HG03135 (cell line): ENCODE data around the gene TRIP6.
A peak's percentile ranks its signal among the peaks of the same experiment; 100 is the strongest.
"Not testable (repeated sequence)": the region's sequence is repeated elsewhere in the genome, so short reads cannot be mapped to it uniquely, and the experiment has no call there.

Experiments used
- ATAC-seq: cut with Tn5 transposase; IDR thresholded peaks from one replicate; pipeline ENCODE4 v1.9.1; 2021; ENCODE audit warnings: mild to moderate bottlenecking, moderate library complexity; ENCODE audit not compliant: unreplicated experiment

The TRIP6 gene

DNA sequence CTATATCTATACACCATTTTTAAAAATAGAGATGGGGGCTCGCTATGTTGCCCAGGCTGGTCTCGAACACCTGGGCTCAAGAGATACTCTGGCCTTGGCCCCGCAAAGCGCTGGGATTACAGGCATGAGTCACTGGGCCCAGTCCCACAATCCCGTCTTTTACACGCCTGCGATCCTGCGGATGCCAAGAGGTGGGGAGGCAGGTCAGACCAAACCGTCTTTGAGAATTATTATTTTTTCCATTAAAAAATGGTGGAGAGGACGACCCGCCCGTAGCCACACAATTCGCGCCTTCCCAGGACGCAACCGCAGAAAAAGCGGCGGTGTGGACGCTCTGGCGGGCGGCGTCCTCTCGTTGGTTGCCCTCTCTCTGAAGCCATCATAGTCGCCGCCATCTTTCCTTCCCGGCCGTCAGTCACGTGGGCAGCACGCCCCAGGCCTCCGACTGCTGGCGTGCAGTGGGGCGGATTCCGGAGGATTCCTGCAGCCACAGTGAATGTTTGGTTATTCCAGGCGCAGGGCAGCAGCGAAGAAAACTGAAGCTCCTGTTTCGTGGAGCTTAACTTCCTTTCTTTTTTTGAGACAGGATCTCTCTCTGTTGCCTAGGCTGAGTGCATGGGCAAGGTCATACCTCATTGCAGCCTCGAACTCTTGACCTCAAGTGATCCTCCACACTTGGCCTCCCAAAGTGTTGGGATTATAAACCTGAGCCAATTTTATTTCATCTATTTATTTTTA, 29.9 kb upstream of the TRIP6 start:
- no peak for ATAC-seq

DNA sequence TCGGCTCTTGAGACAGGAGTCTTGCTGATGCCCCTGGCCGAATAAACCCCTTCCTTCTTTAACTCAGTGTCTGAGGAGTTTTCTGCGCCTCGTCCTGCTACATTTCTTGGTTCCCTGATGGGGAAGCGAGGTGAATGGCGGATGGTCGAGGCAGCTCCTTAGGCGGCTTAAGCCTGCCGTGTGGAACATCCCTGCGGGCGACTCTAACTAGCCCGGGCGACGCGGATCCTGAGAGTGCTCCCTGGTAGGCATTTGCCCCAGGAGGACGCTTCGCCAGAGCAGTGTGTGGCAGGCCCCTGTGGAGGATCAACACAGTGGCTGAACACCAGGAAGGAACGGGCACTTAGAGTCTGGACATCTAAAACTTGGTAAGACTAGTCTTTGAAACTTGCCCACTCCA, 27.8 kb upstream of the TRIP6 start:
- ATAC-seq, result no peak

DNA sequence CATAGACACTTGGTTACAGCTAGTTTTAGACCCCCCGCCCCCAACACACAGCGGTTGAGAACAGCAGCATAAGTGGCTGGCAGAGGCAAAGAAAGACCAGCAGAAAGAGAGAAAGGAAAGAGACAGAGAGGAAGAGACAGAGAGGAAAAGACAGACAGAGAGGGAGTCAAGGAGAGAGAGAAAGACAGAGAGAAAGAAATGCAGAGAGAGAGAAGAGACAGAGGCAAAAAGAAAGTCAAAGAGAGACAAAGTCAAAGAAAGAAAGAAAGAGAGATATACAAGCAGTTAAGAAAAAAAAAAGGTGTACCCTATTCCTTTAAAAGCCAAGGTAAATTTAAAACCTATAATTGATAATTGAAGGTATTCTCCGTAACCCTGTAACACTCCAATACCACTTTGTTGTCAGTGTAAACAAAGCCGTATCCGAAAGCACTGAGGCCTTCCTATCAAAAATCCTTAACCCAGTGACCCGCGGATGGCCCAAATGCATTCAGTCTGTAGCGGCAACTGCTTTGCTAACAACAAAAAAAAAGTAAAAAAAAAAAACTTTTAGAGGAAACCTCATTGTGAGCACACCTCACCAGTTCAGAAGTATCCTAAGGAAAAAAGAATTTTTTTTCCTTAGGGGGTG, 26.6 kb upstream of the TRIP6 start:
- ATAC-seq, result no peak

DNA sequence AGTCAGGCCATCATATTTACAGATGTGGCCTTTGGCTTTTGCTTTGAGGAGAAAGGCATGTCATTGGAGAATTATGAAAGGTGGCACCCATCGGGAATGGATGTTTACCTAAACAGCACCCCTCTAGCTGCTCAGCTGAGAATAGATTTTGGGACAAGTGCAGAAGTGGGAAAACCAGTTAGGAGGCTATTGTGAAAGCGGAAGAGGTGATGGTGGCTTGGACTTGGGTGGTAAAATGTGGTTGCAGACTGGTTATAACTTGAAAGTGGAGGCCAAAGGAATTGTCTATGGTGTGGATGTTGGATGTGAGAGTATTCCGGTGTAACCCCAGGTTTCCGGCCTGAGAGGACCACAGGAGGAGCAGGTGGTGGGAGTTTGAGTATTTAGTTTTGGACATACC, 19.8 kb upstream of the TRIP6 start:
- no peak for ATAC-seq

DNA sequence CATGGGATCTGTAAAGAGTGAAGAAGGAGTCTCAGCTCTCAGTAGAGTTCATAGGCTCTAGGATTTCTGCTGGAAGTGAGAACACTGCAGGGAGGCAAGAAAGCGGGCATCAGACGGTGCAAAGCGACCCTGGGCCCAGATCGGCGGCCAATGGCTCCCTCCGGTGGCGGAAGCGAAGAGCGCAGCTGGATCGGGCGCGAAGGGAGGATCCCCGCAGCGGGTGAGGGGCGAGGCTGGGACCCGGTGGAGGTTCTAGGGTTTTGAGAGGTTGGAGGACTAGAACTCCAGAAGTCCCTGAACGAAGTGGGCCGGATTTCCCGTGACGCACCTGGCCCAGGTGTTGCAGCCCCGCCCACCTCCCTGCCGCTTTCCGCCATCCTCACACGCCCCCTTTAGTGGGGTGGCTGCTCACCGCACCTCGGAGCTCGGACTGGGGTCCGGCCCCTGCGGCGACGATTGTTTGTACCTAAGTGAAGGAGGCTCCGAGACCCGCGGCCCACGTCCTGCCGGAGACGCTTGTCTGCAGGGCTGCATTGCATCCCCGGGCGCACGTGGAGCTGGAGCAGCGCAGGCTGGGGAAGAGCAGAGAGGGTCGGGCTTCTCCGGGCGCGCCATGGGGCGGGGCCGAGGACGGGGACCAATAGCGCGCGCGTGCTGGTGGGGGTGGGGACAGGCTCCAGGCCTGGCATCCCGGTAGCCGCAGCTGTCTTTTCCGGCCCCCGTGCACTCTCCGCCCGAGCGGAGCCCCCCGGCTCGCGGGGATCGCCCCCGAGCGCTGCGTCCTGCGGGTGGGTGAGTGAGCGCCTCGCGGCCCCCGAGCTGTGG, 14.9 kb upstream of the TRIP6 start, which contains the start of gene SLC12A9:
TSS of gene SLC12A9 (plus strand) at position 666 of the 825 bp plus-strand sequence. CDS start 1,485 bp downstream, outside the sequence.
- ATAC-seq, result peak; percentile 84

DNA sequence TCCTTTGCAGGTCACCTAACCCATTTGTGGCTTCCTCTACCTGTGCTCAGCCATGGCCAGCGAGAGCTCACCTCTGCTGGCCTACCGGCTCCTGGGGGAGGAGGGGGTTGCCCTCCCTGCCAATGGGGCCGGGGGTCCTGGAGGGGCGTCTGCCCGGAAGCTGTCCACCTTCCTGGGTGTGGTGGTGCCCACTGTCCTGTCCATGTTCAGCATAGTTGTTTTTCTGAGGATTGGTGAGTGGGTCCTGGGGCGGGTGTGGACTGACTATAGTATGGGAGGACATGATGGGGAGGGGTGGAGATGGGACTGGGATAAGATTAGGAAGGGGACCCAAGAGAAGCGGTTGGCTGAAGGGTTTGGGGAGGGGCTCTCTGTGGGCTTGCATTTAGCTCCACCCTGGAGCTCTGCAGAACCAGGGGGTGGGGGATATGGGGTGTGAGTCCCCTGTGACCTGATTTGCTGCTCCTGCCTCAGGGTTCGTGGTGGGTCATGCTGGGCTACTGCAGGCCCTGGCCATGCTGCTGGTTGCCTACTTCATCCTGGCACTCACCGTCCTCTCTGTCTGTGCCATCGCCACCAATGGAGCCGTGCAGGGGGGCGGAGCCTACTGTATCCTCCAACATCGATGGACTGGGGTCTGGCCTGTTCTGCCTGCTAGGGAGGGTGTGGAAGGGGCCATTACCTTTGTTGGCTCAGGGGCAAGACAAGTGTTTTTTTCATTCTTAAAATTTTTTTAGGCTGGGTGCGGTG, 12.9 kb upstream of the TRIP6 start:
- ATAC-seq, result no peak

DNA sequence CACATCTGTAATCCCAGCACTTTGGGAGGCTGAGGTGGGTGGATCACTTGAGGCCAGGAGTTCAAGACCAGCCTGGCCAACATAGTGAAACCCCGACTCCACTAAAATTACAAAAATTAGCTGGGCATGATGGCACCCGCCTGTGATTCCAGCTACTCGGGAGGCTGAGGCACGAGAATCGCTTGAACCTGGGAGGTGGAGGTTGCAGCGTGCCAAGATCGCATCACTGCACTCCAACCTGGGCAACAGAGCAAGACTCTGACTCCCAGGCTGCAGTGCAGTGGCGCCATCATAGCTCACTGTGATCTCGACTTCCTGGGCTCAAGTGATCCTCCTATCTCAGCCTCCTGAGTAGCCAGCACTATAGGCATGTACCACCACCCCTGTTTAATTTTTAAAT, 12.3 kb upstream of the TRIP6 start:
- not testable (repeated sequence) for ATAC-seq

DNA sequence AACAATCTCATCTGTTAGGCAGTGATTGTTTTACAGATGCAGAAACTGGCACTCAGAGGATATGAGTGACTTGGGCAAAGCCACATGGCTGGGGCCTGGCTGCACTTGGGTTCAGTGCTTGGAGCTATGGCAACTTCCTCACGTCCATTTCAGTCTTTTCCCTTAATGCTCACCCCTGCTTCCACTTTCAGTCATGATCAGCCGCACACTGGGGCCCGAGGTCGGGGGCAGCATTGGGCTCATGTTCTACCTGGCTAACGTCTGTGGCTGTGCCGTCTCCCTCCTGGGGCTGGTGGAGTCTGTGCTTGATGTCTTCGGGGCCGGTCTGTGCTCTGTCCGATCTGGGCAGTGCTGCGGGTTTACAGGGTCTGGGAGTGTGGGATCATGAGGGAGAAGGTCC, 11.7 kb upstream of the TRIP6 start:
- no peak for ATAC-seq

DNA sequence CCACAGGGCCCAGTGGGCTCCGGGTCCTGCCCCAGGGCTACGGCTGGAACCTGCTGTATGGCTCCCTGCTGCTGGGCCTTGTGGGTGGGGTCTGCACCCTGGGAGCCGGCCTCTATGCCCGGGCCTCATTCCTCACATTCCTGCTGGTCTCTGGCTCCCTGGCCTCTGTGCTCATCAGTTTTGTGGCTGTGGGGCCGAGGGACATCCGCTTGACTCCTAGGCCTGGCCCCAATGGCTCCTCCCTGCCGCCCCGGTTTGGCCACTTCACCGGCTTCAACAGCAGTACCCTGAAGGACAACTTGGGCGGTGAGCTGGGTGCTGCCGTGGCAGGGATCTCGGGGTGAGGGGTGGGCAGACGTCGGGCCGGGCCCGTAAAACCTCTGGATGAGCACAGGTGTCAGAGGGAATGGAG, 10.3 kb upstream of the TRIP6 start:
- no peak for ATAC-seq

DNA sequence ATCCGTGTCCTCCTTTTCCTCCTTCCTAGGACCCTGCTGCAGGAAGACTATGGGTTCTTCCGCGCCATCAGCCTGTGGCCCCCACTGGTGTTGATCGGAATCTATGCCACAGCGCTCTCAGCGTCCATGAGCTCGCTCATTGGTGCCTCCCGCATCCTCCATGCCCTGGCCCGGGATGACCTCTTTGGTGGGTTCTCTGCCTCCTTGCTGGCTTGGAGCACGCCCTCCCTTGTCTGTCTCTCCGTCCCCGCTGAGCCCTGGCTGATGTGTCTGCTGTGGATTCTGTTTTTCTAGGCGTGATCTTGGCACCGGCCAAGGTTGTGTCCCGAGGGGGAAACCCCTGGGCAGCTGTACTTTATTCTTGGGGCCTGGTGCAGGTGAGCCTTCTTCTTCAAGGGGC, 7.3 kb upstream of the TRIP6 start:
- ATAC-seq, result no peak

DNA sequence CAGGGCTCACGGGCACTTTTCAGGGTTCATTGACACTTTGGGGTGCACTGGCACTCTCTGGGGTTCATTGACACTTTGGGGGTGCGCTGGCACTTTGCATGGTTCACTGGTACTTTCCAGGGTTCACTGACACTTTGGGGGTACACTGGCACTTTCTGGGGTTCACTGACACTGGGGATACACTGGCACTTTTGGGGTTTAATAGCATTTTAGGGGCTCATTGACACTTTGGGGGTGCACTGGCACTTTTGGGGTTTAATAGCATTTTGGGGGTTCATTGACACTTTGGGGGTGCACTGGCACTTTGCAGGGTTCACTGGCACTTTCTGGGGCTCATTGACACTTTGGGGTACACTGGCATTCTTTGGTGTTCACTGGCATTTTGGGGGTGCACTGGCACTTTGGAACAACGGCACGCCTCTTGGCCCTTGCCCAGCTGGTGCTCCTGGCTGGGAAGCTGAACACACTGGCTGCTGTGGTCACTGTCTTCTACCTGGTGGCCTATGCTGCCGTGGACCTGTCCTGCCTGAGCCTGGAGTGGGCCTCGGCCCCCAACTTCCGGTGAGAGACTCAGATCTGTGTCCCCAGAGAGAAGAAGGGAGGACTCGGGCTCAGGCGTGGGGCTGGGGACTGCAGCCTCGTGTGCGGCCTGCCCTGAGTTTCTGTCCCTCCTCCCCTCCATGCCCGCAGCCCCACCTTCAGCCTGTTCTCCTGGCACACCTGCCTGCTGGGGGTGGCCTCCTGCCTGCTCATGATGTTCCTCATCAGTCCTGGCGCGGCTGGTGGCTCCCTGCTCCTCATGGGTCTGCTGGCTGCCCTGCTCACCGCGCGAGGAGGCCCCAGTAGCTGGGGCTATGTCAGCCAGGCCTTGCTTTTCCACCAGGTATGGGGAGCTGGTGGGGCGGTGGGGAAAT, 6.2 kb upstream of the TRIP6 start:
- ATAC-seq, result no peak

DNA sequence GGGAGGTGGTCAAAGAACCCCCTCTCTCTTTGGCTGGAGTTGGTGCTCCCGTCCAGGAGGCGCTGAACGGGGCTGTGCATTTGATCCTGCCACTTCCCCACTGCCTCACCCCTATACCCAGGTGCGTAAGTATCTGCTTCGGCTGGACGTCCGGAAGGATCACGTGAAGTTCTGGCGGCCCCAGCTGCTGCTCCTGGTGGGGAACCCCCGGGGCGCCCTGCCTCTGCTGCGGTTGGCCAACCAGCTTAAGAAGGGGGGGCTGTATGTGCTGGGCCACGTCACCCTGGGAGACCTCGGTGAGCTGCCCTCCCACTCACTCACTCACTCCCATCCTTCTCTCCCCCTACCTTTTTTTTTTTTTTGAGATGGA, 5.6 kb upstream of the TRIP6 start:
- no peak for ATAC-seq

DNA sequence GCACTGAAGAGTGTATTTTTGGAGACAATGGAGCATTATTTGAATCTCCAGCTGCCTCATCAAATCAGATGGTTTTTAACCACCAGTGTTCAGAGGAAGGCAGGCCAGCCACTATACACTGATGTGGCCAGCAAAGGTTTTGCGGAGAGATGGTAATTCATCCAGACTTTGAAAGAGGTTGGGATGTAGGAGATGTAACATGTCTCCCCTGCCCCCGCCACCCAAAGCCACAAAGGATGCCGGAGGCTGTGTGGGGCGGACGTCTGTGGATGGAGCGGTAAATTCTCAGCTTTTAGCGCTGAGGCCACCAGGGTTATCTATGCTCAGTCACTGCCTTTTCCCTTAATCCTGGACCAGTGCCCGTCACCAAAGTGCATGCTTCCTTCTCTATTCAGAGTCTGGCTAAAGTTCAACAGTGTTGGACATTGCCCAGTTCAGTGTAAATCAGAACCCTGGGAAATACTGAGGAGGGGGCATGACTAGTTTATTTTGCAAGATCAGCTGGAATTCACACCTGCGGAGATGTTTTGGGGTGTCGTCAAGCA, 3.7 kb upstream of the TRIP6 start:
- ATAC-seq, result no peak

DNA sequence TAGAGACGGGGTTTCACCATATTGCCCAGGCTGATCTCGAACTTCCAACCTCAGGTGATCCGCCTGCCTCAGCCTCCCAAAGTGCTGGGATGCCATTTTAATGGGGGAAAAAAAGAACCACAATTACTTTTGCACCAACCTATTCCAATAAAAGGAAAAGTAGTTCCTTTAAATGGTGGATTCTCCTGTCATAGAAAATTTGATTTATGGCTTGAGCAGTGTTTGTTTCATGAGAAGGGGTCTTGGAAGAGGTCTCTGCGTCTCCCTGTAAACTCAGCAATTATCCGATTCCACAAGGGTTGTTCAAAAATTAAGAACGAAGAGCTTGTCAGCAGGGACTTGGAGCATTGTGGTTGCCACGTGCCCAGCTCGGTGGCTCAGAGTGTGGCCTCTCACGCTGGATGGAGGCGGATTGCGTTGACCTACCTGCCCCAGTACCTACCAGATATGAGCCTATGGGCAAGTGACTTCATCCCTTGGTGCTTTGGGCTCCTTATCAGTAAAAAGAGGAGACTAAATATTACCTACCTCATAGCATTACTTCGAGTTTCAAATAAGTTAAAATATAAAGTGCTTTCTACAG, 2.8 kb upstream of the TRIP6 start:
- ATAC-seq, result no peak

DNA sequence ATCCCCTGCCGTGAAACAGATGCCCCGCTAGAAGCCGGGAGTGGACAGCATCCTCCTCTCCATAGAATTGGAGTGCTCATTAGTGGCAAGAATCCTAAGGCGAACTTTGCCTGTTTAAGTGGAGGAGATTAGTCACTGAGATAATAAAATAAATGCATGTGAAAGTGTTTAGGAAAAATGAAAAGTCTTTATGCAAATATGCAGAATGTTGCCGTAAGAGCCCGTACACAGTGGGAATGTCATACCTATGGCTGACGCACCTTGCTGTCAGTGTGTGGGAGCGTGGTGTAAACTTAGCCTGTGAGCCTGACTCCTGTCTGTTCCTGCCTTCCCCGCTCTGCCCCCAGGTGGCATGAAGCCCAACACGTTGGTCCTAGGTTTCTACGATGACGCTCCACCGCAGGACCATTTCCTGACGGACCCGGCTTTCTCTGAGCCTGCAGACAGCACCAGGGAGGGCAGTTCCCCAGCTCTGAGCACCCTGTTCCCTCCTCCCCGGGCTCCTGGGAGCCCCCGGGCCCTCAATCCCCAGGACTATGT, 1.7 kb upstream of the TRIP6 start:
- no peak for ATAC-seq

DNA sequence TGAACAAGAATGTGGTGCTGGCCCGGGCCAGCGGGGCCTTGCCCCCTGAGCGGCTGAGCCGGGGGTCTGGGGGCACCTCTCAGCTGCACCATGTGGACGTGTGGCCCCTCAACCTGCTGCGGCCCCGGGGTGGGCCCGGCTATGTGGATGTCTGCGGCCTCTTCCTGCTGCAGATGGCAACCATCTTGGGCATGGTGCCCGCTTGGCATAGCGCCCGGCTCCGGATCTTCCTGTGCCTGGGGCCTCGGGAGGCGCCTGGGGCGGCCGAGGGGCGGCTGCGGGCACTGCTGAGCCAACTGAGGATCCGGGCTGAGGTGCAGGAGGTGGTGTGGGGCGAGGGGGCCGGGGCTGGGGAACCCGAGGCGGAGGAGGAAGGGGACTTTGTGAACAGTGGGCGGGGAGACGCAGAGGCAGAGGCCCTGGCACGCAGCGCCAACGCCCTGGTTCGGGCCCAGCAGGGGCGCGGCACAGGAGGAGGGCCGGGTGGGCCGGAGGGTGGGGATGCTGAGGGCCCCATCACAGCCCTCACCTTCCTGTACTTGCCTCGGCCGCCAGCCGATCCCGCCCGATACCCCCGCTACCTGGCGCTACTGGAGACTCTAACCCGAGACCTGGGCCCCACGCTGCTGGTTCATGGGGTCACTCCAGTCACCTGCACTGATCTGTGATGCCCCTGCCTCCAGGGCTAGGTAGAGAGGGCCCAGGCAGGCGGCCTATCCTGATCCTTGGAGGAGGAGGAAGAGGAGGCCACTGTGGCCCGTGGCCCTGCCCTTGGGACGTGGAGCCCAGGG, 1.1 kb upstream of the TRIP6 start:
- no peak for ATAC-seq

DNA sequence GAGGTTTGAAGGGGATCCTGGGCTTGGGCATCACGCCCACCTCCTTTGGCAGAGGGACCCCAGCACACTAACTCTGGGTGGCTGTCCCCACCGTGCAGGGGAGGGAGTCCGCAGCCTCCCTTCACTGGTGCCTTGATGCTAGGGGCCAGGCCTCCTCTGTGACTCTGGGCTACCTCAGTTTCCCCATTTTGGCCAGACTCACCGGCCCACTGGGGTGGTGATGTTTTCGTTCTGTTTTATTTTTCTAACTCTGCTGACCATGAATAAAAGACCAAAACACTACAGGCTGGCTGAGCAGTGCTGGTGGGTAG, 503 bp upstream of the TRIP6 start:
- no peak for ATAC-seq

DNA sequence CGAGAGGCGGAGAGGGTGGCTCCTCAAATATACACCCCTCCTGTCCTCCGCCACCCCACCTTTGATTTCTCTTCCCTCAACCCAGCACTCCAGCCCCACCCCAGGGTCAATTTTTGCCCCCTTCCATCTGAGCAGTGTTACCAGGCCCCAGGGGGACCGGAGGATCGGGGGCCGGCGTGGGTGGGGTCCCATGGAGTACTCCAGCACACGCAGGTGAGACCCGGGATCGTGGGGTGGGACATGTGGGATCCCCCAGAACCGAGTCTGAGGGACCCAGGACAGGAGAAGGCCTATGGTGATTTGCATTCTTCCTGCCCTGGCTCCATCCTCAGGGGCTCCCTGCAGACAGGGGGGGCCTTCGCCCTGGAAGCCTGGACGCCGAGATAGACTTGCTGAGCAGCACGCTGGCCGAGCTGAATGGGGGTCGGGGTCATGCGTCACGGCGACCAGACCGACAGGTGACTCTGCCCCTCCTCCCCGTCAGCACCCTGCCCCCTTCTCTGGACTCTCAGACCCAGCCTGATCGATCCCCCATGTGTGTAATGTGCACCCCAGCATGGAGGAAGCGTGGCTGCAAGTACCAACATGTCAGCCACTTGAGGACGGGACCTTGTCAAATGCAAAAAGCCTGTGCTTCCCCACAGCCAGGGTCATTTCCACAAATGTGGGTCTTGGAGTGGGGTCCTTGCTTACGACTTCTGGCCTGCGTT, 744 bp downstream of the TRIP6 start:
- ATAC-seq, result no peak
